Measurements from ENCODE around the gene FMO1.
"Not testable (repeated sequence)": the region's sequence is repeated elsewhere in the genome, so short reads cannot be mapped to it uniquely, and the experiment has no call there.

Gene FMO1
- long read RNA-seq, donor 1, transcript FMO1-208 (9 exons, 2,156 nt): major isoform, 35 of 136 reads
- long read RNA-seq, donor 1, transcript FMO1-202 (9 exons, 2,155 nt): minor isoform, 14 of 136 reads
- long read RNA-seq, donor 1, partial matches to known transcripts: 76 of 136 reads
- long read RNA-seq, donor 1, other reads (novel, unspliced or antisense): 6 of 136 reads
- long read RNA-seq, donor 2, transcript FMO1-208 (9 exons, 2,156 nt): major isoform, 21 of 60 reads
- long read RNA-seq, donor 2, transcript FMO1-202 (9 exons, 2,155 nt): minor isoform, 5 of 60 reads
- long read RNA-seq, donor 2, partial matches to known transcripts: 29 of 60 reads
- long read RNA-seq, donor 2, other reads (novel, unspliced or antisense): 0 of 60 reads
- long read RNA-seq, donor 3, transcript FMO1-208 (9 exons, 2,156 nt): major isoform, 19 of 33 reads
- long read RNA-seq, donor 3, partial matches to known transcripts: 10 of 33 reads
- long read RNA-seq, donor 3, other reads (novel, unspliced or antisense): 0 of 33 reads
- long read RNA-seq, donor 4, transcript FMO1-208 (9 exons, 2,156 nt): major isoform, 13 of 30 reads
- long read RNA-seq, donor 4, partial matches to known transcripts: 16 of 30 reads
- long read RNA-seq, donor 4, other reads (novel, unspliced or antisense): 0 of 30 reads
- long read RNA-seq, donor 5, transcript FMO1-202 (9 exons, 2,155 nt): minor isoform, 6 of 72 reads
- long read RNA-seq, donor 5, transcript FMO1-208 (9 exons, 2,156 nt): major isoform, 31 of 72 reads
- long read RNA-seq, donor 5, partial matches to known transcripts: 32 of 72 reads
- long read RNA-seq, donor 5, other reads (novel, unspliced or antisense): 0 of 72 reads
- long read RNA-seq, donor 6, transcript FMO1-208 (9 exons, 2,156 nt): major isoform, 28 of 101 reads
- long read RNA-seq, donor 6, partial matches to known transcripts: 62 of 101 reads
- long read RNA-seq, donor 6, other reads (novel, unspliced or antisense): 6 of 101 reads
- long read RNA-seq, donor 7, transcript FMO1-202 (9 exons, 2,155 nt): minor isoform, 6 of 124 reads
- long read RNA-seq, donor 7, transcript FMO1-208 (9 exons, 2,156 nt): major isoform, 39 of 124 reads
- long read RNA-seq, donor 7, transcript FMO1-201 (8 exons, 2,160 nt): minor isoform, 6 of 124 reads
- long read RNA-seq, donor 7, partial matches to known transcripts: 72 of 124 reads
- long read RNA-seq, donor 7, other reads (novel, unspliced or antisense): 0 of 124 reads
- long read RNA-seq, donor 8, transcript FMO1-208 (9 exons, 2,156 nt): major isoform, 38 of 111 reads
- long read RNA-seq, donor 8, partial matches to known transcripts: 49 of 111 reads
- long read RNA-seq, donor 8, other reads (novel, unspliced or antisense): 13 of 111 reads

- DNase-seq: no peak
These were observed at the start of gene FMO1 for GRCh38 chr1:171248302-171248701. Gene FMO1 (plus strand): TSS chr1:171248494. CDS start chr1:171258088, 9,594 bp downstream.

- no peak for DNase-seq
These were observed 44.0 kb upstream of the FMO1 start for GRCh38 chr1:171204296-171204695.

- DNase-seq: no peak
These were observed 41.9 kb upstream of the FMO1 start for GRCh38 chr1:171206204-171206977.

- no peak for DNase-seq
These were observed 41.3 kb upstream of the FMO1 start for GRCh38 chr1:171206978-171207355.

- no peak for DNase-seq
These were observed 40.9 kb upstream of the FMO1 start for GRCh38 chr1:171207377-171207776.

- DNase-seq: no peak
These were observed 37.9 kb upstream of the FMO1 start for GRCh38 chr1:171210355-171210754.

- no peak for DNase-seq
These were observed 35.5 kb upstream of the FMO1 start for GRCh38 chr1:171212607-171213351.

GRCh38 chr1:171213559-171214454, 34.5 kb upstream of the FMO1 start:
- DNase-seq: no peak

GRCh38 chr1:171217658-171218443, 30.4 kb upstream of the FMO1 start:
- DNase-seq: no peak

GRCh38 chr1:171218661-171219060, 29.6 kb upstream of the FMO1 start:
- no peak for DNase-seq

GRCh38 chr1:171219346-171220080, 28.8 kb upstream of the FMO1 start:
- no peak for DNase-seq

GRCh38 chr1:171220081-171220420, 28.2 kb upstream of the FMO1 start:
- no peak for DNase-seq

GRCh38 chr1:171220581-171221054, 27.7 kb upstream of the FMO1 start:
- DNase-seq: peak; percentile 60

GRCh38 chr1:171221665-171222591, 26.4 kb upstream of the FMO1 start:
- no peak for DNase-seq

- DNase-seq: no peak
These were observed 25.4 kb upstream of the FMO1 start for GRCh38 chr1:171222936-171223335.

- DNase-seq: not testable (repeated sequence)
These were observed 24.0 kb upstream of the FMO1 start for GRCh38 chr1:171224257-171224656.
